DOHH2 (cell line): ENCODE measurements around the gene PSMD3.

Experiments
- EZH2phosphoT487 ChIP-seq: fragments of 200-600 bp; sonication (generic); IDR thresholded peaks from 2 replicates; pipeline ENCODE4 v1.6.1; 2017; ENCODE audit warnings: borderline replicate concordance, mild to moderate bottlenecking, antibody characterized with exemption, low read length, moderate library complexity, mixed read lengths
- TF ChIP-seq, protein P1 (sequence below): fragments of 200-600 bp; sonication (generic); IDR thresholded peaks from one replicate; pipeline ENCODE4 v1.5.1; 2014; ENCODE audit warnings: antibody characterized with exemption, mild to moderate bottlenecking, low read depth, low read length; ENCODE audit not compliant: poor library complexity, severe bottlenecking

DNA sequence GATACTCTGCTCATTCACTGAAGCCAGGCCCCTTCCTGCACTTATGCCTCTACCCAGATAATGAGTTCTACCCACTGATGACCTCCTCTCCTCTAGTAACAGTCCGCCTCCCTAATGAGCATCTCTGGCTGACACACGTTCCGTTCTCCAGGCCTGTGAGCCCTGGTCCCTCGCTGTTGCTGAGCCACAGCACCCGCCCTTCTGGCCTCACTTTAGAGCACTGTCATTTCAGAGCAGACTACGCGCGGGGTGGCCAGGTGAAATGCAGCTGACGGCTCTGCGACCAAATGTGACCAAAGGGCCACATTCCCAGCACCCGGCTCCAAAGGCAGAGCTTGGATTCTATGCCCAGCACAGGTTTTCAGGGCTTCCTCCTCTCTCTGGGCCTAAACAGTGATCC is 13.8 kb downstream of the PSMD3 start:
- TF ChIP-seq, protein P1, sequence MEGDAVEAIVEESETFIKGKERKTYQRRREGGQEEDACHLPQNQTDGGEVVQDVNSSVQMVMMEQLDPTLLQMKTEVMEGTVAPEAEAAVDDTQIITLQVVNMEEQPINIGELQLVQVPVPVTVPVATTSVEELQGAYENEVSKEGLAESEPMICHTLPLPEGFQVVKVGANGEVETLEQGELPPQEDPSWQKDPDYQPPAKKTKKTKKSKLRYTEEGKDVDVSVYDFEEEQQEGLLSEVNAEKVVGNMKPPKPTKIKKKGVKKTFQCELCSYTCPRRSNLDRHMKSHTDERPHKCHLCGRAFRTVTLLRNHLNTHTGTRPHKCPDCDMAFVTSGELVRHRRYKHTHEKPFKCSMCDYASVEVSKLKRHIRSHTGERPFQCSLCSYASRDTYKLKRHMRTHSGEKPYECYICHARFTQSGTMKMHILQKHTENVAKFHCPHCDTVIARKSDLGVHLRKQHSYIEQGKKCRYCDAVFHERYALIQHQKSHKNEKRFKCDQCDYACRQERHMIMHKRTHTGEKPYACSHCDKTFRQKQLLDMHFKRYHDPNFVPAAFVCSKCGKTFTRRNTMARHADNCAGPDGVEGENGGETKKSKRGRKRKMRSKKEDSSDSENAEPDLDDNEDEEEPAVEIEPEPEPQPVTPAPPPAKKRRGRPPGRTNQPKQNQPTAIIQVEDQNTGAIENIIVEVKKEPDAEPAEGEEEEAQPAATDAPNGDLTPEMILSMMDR = no peak
- no peak for TF ChIP-seq EZH2phosphoT487
